Measurements from ENCODE around the gene HOXB7.

The HOXB7 gene

GRCh38 chr17:48594538-48595277 lies 16.1 kb downstream of the HOXB7 start:
- no peak for DNase-seq (ENCODE audit: low read depth)

GRCh38 chr17:48593840-48594537 lies 16.8 kb downstream of the HOXB7 start:
- peak; percentile 65 for DNase-seq (ENCODE audit: low read depth)

- no peak for DNase-seq (ENCODE audit: low read depth)
Measured at GRCh38 chr17:48593126-48593829, 17.5 kb downstream of the HOXB7 start, which contains the start of gene HOXB5. Gene HOXB5 (minus strand): TSS chr17:48593779. CDS start chr17:48593682, 97 bp downstream.

GRCh38 chr17:48592577-48592976 lies 18.2 kb downstream of the HOXB7 start:
- DNase-seq (ENCODE audit: low read depth), result no peak

GRCh38 chr17:48592057-48592514 lies 18.7 kb downstream of the HOXB7 start:
- DNase-seq (ENCODE audit: low read depth), result no peak

GRCh38 chr17:48591255-48592056 lies 19.4 kb downstream of the HOXB7 start:
- DNase-seq (ENCODE audit: low read depth), result no peak

- DNase-seq (ENCODE audit: low read depth), result no peak
Measured at GRCh38 chr17:48590607-48591161, 20.1 kb downstream of the HOXB7 start.

- no peak for DNase-seq (ENCODE audit: low read depth)
Measured at GRCh38 chr17:48589831-48590606, 20.8 kb downstream of the HOXB7 start, which contains the start of gene HOXB3. Gene HOXB3 (minus strand): TSS chr17:48590241. CDS start chr17:48552474, 37,767 bp downstream.

- DNase-seq (ENCODE audit: low read depth), result no peak
Measured at GRCh38 chr17:48589060-48589830, 21.6 kb downstream of the HOXB7 start.

- DNase-seq (ENCODE audit: low read depth), result no peak
Measured at GRCh38 chr17:48588528-48588927, 22.3 kb downstream of the HOXB7 start.

GRCh38 chr17:48588074-48588415 lies 22.8 kb downstream of the HOXB7 start:
- no peak for DNase-seq (ENCODE audit: low read depth)

GRCh38 chr17:48587276-48588073 lies 23.3 kb downstream of the HOXB7 start:
- no peak for DNase-seq (ENCODE audit: low read depth)

GRCh38 chr17:48586355-48587258 lies 24.2 kb downstream of the HOXB7 start:
- no peak for DNase-seq (ENCODE audit: low read depth)

GRCh38 chr17:48584223-48584741 lies 26.5 kb downstream of the HOXB7 start:
- no peak for DNase-seq (ENCODE audit: low read depth)

GRCh38 chr17:48583708-48584222 lies 27.1 kb downstream of the HOXB7 start:
- no peak for DNase-seq (ENCODE audit: low read depth)

- DNase-seq (ENCODE audit: low read depth), result no peak
Measured at GRCh38 chr17:48582750-48583069, 28.1 kb downstream of the HOXB7 start.

- no peak for DNase-seq (ENCODE audit: low read depth)
Measured at GRCh38 chr17:48579760-48580554, 30.9 kb downstream of the HOXB7 start.
